Upper lobe of left lung (tissue), 6 donors: ENCODE results near the gene FAM118B. TPM values are rescaled to one million over a fixed set of nuclear protein-coding genes. Genes with fewer than 3 reads are reported as not detected.

Experiments
- ATAC-seq, 2 donors: fragments of 200-7000 bp; cut with Tn5 transposase; one replicate each; pipeline ENCODE4 v1.9.1; 2022; ENCODE audit warnings: mild to moderate bottlenecking in 2 of 2, moderate library complexity in 2 of 2; ENCODE audit not compliant: low FRiP score in 2 of 2
- DNase-seq, 2 donors: peaks; one replicate each; pipeline ENCODE4 v3.0.0-alpha.2; 2019 to 2020
- H3K27ac ChIP-seq, 4 donors: fragments of 200-600 bp; sonication (generic); one replicate each; pipeline ENCODE4 v1.5.1; 2016 to 2019
- H3K27me3 ChIP-seq, 4 donors: fragments of 200-600 bp; sonication (generic); one replicate each; pipeline ENCODE4 v1.5.1; 2017 to 2019
- H3K36me3 ChIP-seq, 4 donors: fragments of 200-600 bp; sonication (generic); one replicate each; pipeline ENCODE4 v1.5.1; 2016 to 2019
- H3K4me1 ChIP-seq, 4 donors: fragments of 200-600 bp; sonication (generic); one replicate each; pipeline ENCODE4 v1.5.1; 2018 to 2019
- H3K4me3 ChIP-seq, 4 donors: fragments of 200-600 bp; sonication (generic); one replicate each; pipeline ENCODE4 v1.5.1; 2017 to 2019; ENCODE audit warnings: mild to moderate bottlenecking in 2 of 4, moderate library complexity in 1 of 4
- H3K9me3 ChIP-seq, 4 donors: fragments of 200-600 bp; sonication (generic); one replicate each; pipeline ENCODE4 v1.5.1; 2018 to 2019
- CTCF ChIP-seq, 6 experiments: fragments of 450-650 bp in 4 of 6; fragments of 200-600 bp in 2 of 6; sonication (generic) in 2 of 6; IDR thresholded peaks; one replicate each; pipeline ENCODE4 v1.5.1; 2016 to 2019; ENCODE audit warnings: antibody characterized with exemption in 6 of 6
- EP300 ChIP-seq, 4 donors: sonication (generic); formaldehyde crosslinking; IDR thresholded peaks; one replicate each; pipeline ENCODE4 v1.5.1; 2017; ENCODE audit warnings: antibody characterized with exemption in 4 of 4, control low read depth in 2 of 4
- POLR2A ChIP-seq, 4 donors: fragments of 450-650 bp; IDR thresholded peaks; one replicate each; pipeline ENCODE4 v1.5.1; 2016 to 2017; ENCODE audit warnings: antibody characterized with exemption in 4 of 4, mild to moderate bottlenecking in 2 of 4
- POLR2AphosphoS5 ChIP-seq, 2 donors: sonication (generic); formaldehyde crosslinking; IDR thresholded peaks; one replicate each; pipeline ENCODE4 v1.5.1; 2017; ENCODE audit warnings: antibody characterized with exemption in 2 of 2
- WGBS, 2 donors: methylation state at CpG; one replicate each; pipeline ENCODE4 v1.1.5; 2017 to 2018; 5-methylcytosine and 5-hydroxymethylcytosine counted together
- total RNA-seq, 6 donors: library from RNA; depleted of rRNA in 4 of 6; stranded (reverse); fragments of >200 nt in 4 of 6; gene quantifications; one replicate each; pipeline versions ENCODE4 v1.1.0 to v1.2.1, GENCODE V29; 2016 to 2021
- donor health status: DM: no; HTN: no; CAD: no; lungs with moderate emphysema.
- donor health status: DM: no; HTN: yes; CAD: no; lungs with severe emphysema.

FAM118B gene
- total RNA-seq, 6 donors from 2014 or later = 9.2 to 36.7 (median 31.2) TPM

GRCh38 chr11:126225295-126225665 lies 13.7 kb downstream of the FAM118B start:
- WGBS, 2 donors = 83 to 91% methylated on average over 2 of the region's 2 CpGs

GRCh38 chr11:126226334-126227084 lies 14.9 kb downstream of the FAM118B start:
- H3K4me3 ChIP-seq = no peak overlapping the region
- WGBS, 2 donors = 87 to 98% methylated on average over 11 of the region's 15 CpGs
- no peak for DNase-seq
- no peaks in the 10 kb centered on the region for H3K9me3 ChIP-seq
- no peak overlapping the region for H3K27ac ChIP-seq
- H3K36me3 ChIP-seq = peaks cover 0 to 12% (median 5%) of the 10 kb centered on the region in 4 donors
- peaks cover 2 to 6% (median 4%) of the 10 kb centered on the region in 4 donors for H3K4me1 ChIP-seq
- TF ChIP-seq POLR2AphosphoS5 (IDR thresholded peaks at IDR 0.05) = no peak
- no peak for TF ChIP-seq EP300 (IDR thresholded peaks at IDR 0.05)
- TF ChIP-seq POLR2A (IDR thresholded peaks at IDR 0.05) = no peak
- no peak for TF ChIP-seq CTCF (IDR thresholded peaks at IDR 0.05)
- H3K27me3 ChIP-seq = no peaks in the 10 kb centered on the region
- ATAC-seq = no peak

More at GRCh38 chr11:126225295-126225665, 13.7 kb downstream of the FAM118B start:
- Histone ChIP-seq H3K36me3 (peaks cover 0 to 10% (median 4%) of the 10 kb centered on the region in 4 donors), H3K4me1 (no peaks in the 10 kb centered on the region), H3K27ac (no peak overlapping the region), H3K27me3 (no peaks in the 10 kb centered on the region), H3K4me3 (no peak overlapping the region), H3K9me3 (no peaks in the 10 kb centered on the region)
- ATAC-seq (no peak), DNase-seq (no peak)
- no peak for TF ChIP-seq POLR2A (IDR thresholded peaks at IDR 0.05)
- TF ChIP-seq CTCF (IDR thresholded peaks at IDR 0.05) = no peak
- no peak for TF ChIP-seq POLR2AphosphoS5 (IDR thresholded peaks at IDR 0.05)
- no peak for TF ChIP-seq EP300 (IDR thresholded peaks at IDR 0.05)

- DNase-seq (no peak), ATAC-seq (no peak)
- H3K9me3 ChIP-seq = no peaks in the 10 kb centered on the region
- no peak overlapping the region for H3K4me3 ChIP-seq
- no peak overlapping the region for H3K27ac ChIP-seq
- peaks cover 0 to 12% (median 5%) of the 10 kb centered on the region in 4 donors for H3K36me3 ChIP-seq
- peaks cover 11 to 14% (median 12%) of the 10 kb centered on the region in 4 donors for H3K4me1 ChIP-seq
- 52 to 57% methylated on average over 3 of the region's 3 CpGs for WGBS, 2 donors
- H3K27me3 ChIP-seq = no peaks in the 10 kb centered on the region
- no peak for TF ChIP-seq POLR2A (IDR thresholded peaks at IDR 0.05)
These were observed 18.4 kb downstream of the FAM118B start for GRCh38 chr11:126229858-126230540.

- no peak for DNase-seq
- H3K36me3 ChIP-seq = peaks cover 0 to 27% (median 11%) of the 10 kb centered on the region in 4 donors
- 56 to 60% methylated on average over 6 of the region's 6 CpGs for WGBS, 2 donors
- no peak overlapping the region for H3K4me3 ChIP-seq
- TF ChIP-seq EP300 (IDR thresholded peaks at IDR 0.05) (peak in 1 of 4 donors; percentile 64), CTCF (IDR thresholded peaks at IDR 0.05) (no peak), POLR2AphosphoS5 (IDR thresholded peaks at IDR 0.05) (peak in 1 of 2 donors; percentile 12)
- H3K27ac ChIP-seq = peak overlapping the region in 2 of 4 donors; percentile 26 to 42
- no peaks in the 10 kb centered on the region for H3K9me3 ChIP-seq
- no peaks in the 10 kb centered on the region for H3K27me3 ChIP-seq
- peaks cover 11 to 14% (median 12%) of the 10 kb centered on the region in 4 donors for H3K4me1 ChIP-seq
- peak; percentile 57 to 75 for ATAC-seq
These were observed 20.3 kb downstream of the FAM118B start for GRCh38 chr11:126231725-126232459.

- no peaks in the 10 kb centered on the region for H3K27me3 ChIP-seq
- ATAC-seq (no peak), DNase-seq (no peak)
- peaks cover 11 to 14% (median 12%) of the 10 kb centered on the region in 4 donors for H3K4me1 ChIP-seq
- 72 to 82% methylated on average over 3 of the region's 3 CpGs for WGBS, 2 donors
- no peak overlapping the region for H3K27ac ChIP-seq
- peaks cover 0 to 27% (median 11%) of the 10 kb centered on the region in 4 donors for H3K36me3 ChIP-seq
- no peak overlapping the region for H3K4me3 ChIP-seq
- TF ChIP-seq CTCF (IDR thresholded peaks at IDR 0.05) = no peak
- no peak for TF ChIP-seq EP300 (IDR thresholded peaks at IDR 0.05)
- TF ChIP-seq POLR2A (IDR thresholded peaks at IDR 0.05) = no peak
- no peak for TF ChIP-seq POLR2AphosphoS5 (IDR thresholded peaks at IDR 0.05)
- no peaks in the 10 kb centered on the region for H3K9me3 ChIP-seq
These were observed 21.1 kb downstream of the FAM118B start for GRCh38 chr11:126232683-126233082.
